Fibroblast of the conjunctiva (primary cell): ENCODE results near the gene TBC1D9.

Experiments used
- DNase-seq: peaks from one replicate; pipeline ENCODE4 v3.0.0-alpha.2; 2010; ENCODE audit warnings: low read depth

The TBC1D9 gene

GRCh38 chr4:140648716-140649308, 107.4 kb downstream of the TBC1D9 start:
- no peak for DNase-seq

GRCh38 chr4:140645614-140646412, 110.4 kb downstream of the TBC1D9 start:
- no peak for DNase-seq

- DNase-seq = no peak
Measured at GRCh38 chr4:140645196-140645595, 111.0 kb downstream of the TBC1D9 start.

- DNase-seq = no peak
Measured at GRCh38 chr4:140644470-140645185, 111.6 kb downstream of the TBC1D9 start.

GRCh38 chr4:140643571-140644055, 112.6 kb downstream of the TBC1D9 start:
- DNase-seq = no peak

GRCh38 chr4:140642674-140643437, 113.3 kb downstream of the TBC1D9 start:
- DNase-seq = no peak

- no peak for DNase-seq
Measured at GRCh38 chr4:140641789-140642439, 114.3 kb downstream of the TBC1D9 start.

GRCh38 chr4:140641105-140641555, 115.1 kb downstream of the TBC1D9 start:
- DNase-seq = no peak

- DNase-seq = no peak
Measured at GRCh38 chr4:140640150-140640748, 115.9 kb downstream of the TBC1D9 start.

GRCh38 chr4:140639066-140639465, 117.1 kb downstream of the TBC1D9 start:
- no peak for DNase-seq

GRCh38 chr4:140637836-140638235, 118.3 kb downstream of the TBC1D9 start:
- DNase-seq = no peak

- no peak for DNase-seq
Measured at GRCh38 chr4:140635606-140636005, 120.6 kb downstream of the TBC1D9 start.

- DNase-seq = no peak
Measured at GRCh38 chr4:140633951-140634350, 122.2 kb downstream of the TBC1D9 start.

GRCh38 chr4:140633124-140633523, 123.1 kb downstream of the TBC1D9 start:
- no peak for DNase-seq

- no peak for DNase-seq
Measured at GRCh38 chr4:140630246-140630645, 125.9 kb downstream of the TBC1D9 start.

GRCh38 chr4:140628016-140628415, 128.2 kb downstream of the TBC1D9 start:
- no peak for DNase-seq

GRCh38 chr4:140626661-140627376, 129.4 kb downstream of the TBC1D9 start:
- DNase-seq = no peak

- DNase-seq = no peak
Measured at GRCh38 chr4:140622333-140622958, 133.7 kb downstream of the TBC1D9 start.

GRCh38 chr4:140621161-140621560, 135.0 kb downstream of the TBC1D9 start:
- DNase-seq = no peak
